SHP77 treated with DMSO at 0.1 percent for 48 hours (cell line): ENCODE measurements around the gene C2orf92.
"Not testable (repeated sequence)": the region's sequence is repeated elsewhere in the genome, so short reads cannot be mapped to it uniquely, and the experiment has no call there.

ENCODE experiments used
- DNase-seq: peaks from one replicate; lab custom pipeline; 2025; lab: John Stamatoyannopoulos, UW

C2orf92 gene

GRCh38 chr2:97693476-97693875, 24.0 kb downstream of the C2orf92 start:
- DNase-seq = no peak

- no peak for DNase-seq
Observed at GRCh38 chr2:97695744-97696143, 26.2 kb downstream of the C2orf92 start.

GRCh38 chr2:97697252-97698235, 28.0 kb downstream of the C2orf92 start:
- DNase-seq = peak; percentile 30

- DNase-seq = no peak
Observed at GRCh38 chr2:97698530-97698929, 29.0 kb downstream of the C2orf92 start.

GRCh38 chr2:97699765-97700444, 30.4 kb downstream of the C2orf92 start:
- DNase-seq = peak; percentile 35

GRCh38 chr2:97701186-97701585, 31.7 kb downstream of the C2orf92 start:
- DNase-seq = no peak

GRCh38 chr2:97701851-97702465, 32.4 kb downstream of the C2orf92 start:
- no peak for DNase-seq

GRCh38 chr2:97702731-97703470, 33.4 kb downstream of the C2orf92 start:
- no peak for DNase-seq

GRCh38 chr2:97703741-97704140, 34.2 kb downstream of the C2orf92 start:
- no peak for DNase-seq

- no peak for DNase-seq
Observed at GRCh38 chr2:97704989-97705388, 35.5 kb downstream of the C2orf92 start.

- no peak for DNase-seq
Observed at GRCh38 chr2:97706112-97706511, 36.6 kb downstream of the C2orf92 start.

- DNase-seq = no peak
Observed at GRCh38 chr2:97706708-97707345, 37.3 kb downstream of the C2orf92 start.

GRCh38 chr2:97707362-97708047, 38.0 kb downstream of the C2orf92 start:
- no peak for DNase-seq

GRCh38 chr2:97708048-97708380, 38.5 kb downstream of the C2orf92 start:
- no peak for DNase-seq

- DNase-seq = no peak
Observed at GRCh38 chr2:97708608-97709007, 39.1 kb downstream of the C2orf92 start.

GRCh38 chr2:97711394-97711711, 41.8 kb downstream of the C2orf92 start:
- no peak for DNase-seq

- not testable (repeated sequence) for DNase-seq
Observed at GRCh38 chr2:97712175-97712574, 42.7 kb downstream of the C2orf92 start.

- no peak for DNase-seq
Observed at GRCh38 chr2:97712693-97713295, 43.3 kb downstream of the C2orf92 start.

- no peak for DNase-seq
Observed at GRCh38 chr2:97713296-97714083, 44.0 kb downstream of the C2orf92 start, which contains the start of gene ZAP70. Gene ZAP70, plus strand, starts transcription at chr2:97713576. Its CDS starts 10,461 bp downstream, at chr2:97724037.
